Bronchial epithelial cell (primary cell): ENCODE measurements around the gene HOGA1. TPM values are rescaled to one million over a fixed set of nuclear protein-coding genes. Genes with fewer than 3 reads are reported as not detected.

Experiments
- DNase-seq: peaks from one replicate; pipeline ENCODE4 v3.0.0-alpha.2; 2010; ENCODE audit warnings: low read depth
- FAIRE-seq: peaks from 2 replicates; lab custom pipeline; 2011; peaks lifted over from hg19 to GRCh38; lab: Jason Lieb, UNC
- H3K27me3 ChIP-seq: 2 replicates; pipeline ENCODE4 v1.5.1; 2011; ENCODE audit warnings: low read length; ENCODE audit not compliant: control insufficient read depth, insufficient read depth
- H3K36me3 ChIP-seq: 2 replicates; pipeline ENCODE4 v1.5.1; 2011; ENCODE audit warnings: low read length; ENCODE audit not compliant: control insufficient read depth, insufficient read depth
- H3K4me3 ChIP-seq: 2 replicates; pipeline ENCODE4 v1.5.1; 2011; ENCODE audit warnings: mild to moderate bottlenecking, low read depth, low read length, control low read depth
- CTCF ChIP-seq: IDR thresholded peaks from 2 replicates; pipeline ENCODE4 v1.5.1; 2011; ENCODE audit warnings: mild to moderate bottlenecking, moderate library complexity, low read length, control low read depth, inconsistent platforms; ENCODE audit not compliant: insufficient read depth, severe bottlenecking
- total RNA-seq: library from RNA; depleted of rRNA; stranded (reverse); fragments of >200 nt; gene quantifications from 2 replicates; pipeline ENCODE4 v1.2.1, GENCODE V29; 2014

The HOGA1 gene
- total RNA-seq, 1 donor from 2014 or later: 0.26 TPM

GRCh38 chr10:97611473-97611872, 27.3 kb downstream of the HOGA1 start:
- no peaks in the 10 kb centered on the region for H3K27me3 ChIP-seq
- DNase-seq (no peak), FAIRE-seq (no peak)
- no peak for TF ChIP-seq CTCF
- H3K4me3 ChIP-seq: no peak overlapping the region
- H3K36me3 ChIP-seq: peaks cover 3% of the 10 kb centered on the region

GRCh38 chr10:97612386-97612785, 28.2 kb downstream of the HOGA1 start:
- DNase-seq: peak; percentile 70
- FAIRE-seq: no peak

GRCh38 chr10:97618285-97618684, 34.1 kb downstream of the HOGA1 start:
- Histone ChIP-seq H3K27me3 (no peaks in the 10 kb centered on the region), H3K36me3 (peaks cover 3% of the 10 kb centered on the region), H3K4me3 (no peak overlapping the region)
- TF ChIP-seq CTCF: no peak
- DNase-seq (no peak), FAIRE-seq (no peak)

More at GRCh38 chr10:97612386-97612785, 28.2 kb downstream of the HOGA1 start:
- H3K27me3 ChIP-seq: no peaks in the 10 kb centered on the region
- H3K4me3 ChIP-seq: no peak overlapping the region
- H3K36me3 ChIP-seq: peaks cover 3% of the 10 kb centered on the region
- peak; percentile 33 for TF ChIP-seq CTCF

- TF ChIP-seq CTCF: no peak
- FAIRE-seq (no peak), DNase-seq (no peak)
- no peaks in the 10 kb centered on the region for H3K27me3 ChIP-seq
- no peak overlapping the region for H3K4me3 ChIP-seq
- peaks cover 3% of the 10 kb centered on the region for H3K36me3 ChIP-seq
Observed at GRCh38 chr10:97618733-97619132, 34.5 kb downstream of the HOGA1 start.

GRCh38 chr10:97623277-97623676, 39.1 kb downstream of the HOGA1 start:
- FAIRE-seq: no peak
- no peaks in the 10 kb centered on the region for H3K27me3 ChIP-seq
- H3K36me3 ChIP-seq: no peaks in the 10 kb centered on the region
- DNase-seq: no peak
- no peak overlapping the region for H3K4me3 ChIP-seq
- no peak for TF ChIP-seq CTCF

GRCh38 chr10:97627731-97628130, 43.5 kb downstream of the HOGA1 start:
- no peak for FAIRE-seq
- H3K36me3 ChIP-seq: no peaks in the 10 kb centered on the region
- DNase-seq: no peak
- TF ChIP-seq CTCF: no peak
- no peaks in the 10 kb centered on the region for H3K27me3 ChIP-seq
- H3K4me3 ChIP-seq: no peak overlapping the region
